CD4-positive, alpha-beta T cell (primary cell): ENCODE measurements around the gene CDC42EP4. TPM values are rescaled to one million over a fixed set of nuclear protein-coding genes. Genes with fewer than 3 reads are reported as not detected.

Experiments
- ATAC-seq: fragments of 200-7000 bp; cut with Tn5 transposase; one replicate; pipeline ENCODE4 v1.10.0; 2022; ENCODE audit warnings: mild to moderate bottlenecking; ENCODE audit not compliant: poor library complexity
- CTCF ChIA-PET: fragments of 350-600 bp; sonication (Branson Sonifier 250); formaldehyde crosslinking; loops from one replicate; lab custom pipeline; 2021; ENCODE audit warnings: antibody characterized with exemption, inconsistent platforms; lab: Charles Lee
- POLR2A ChIA-PET: fragments of 350-600 bp; sonication (Branson Sonifier 250); formaldehyde crosslinking; loops from one replicate; lab custom pipeline; 2021; ENCODE audit warnings: antibody characterized with exemption, inconsistent platforms; lab: Charles Lee
- DNase-seq, 14 experiments: peaks; one replicate each; pipeline ENCODE4 v3.0.0-alpha.2; 2013 to 2020; ENCODE audit warnings: mixed read lengths in 2 of 14
- H3K27ac ChIP-seq, 2 donors: one replicate each; pipeline versions ENCODE4 v1.5.1 to v1.7.0; 2013; ENCODE audit warnings: low read length in 2 of 2, low read depth in 1 of 2, mild to moderate bottlenecking in 1 of 2
- H3K27me3 ChIP-seq, 2 experiments: 1 replicate in 1 of 2; 2 replicates in 1 of 2; pipeline versions ENCODE4 v1.6.1 to v1.7.0; 2013; ENCODE audit warnings: low read length in 2 of 2, control low read depth in 1 of 2, mild to moderate bottlenecking in 1 of 2, moderate library complexity in 1 of 2; ENCODE audit not compliant: insufficient read depth in 2 of 2, control insufficient read depth in 1 of 2
- H3K36me3 ChIP-seq: one replicate; pipeline ENCODE4 v1.6.1; 2013; ENCODE audit warnings: low read length, control low read depth; ENCODE audit not compliant: insufficient read depth
- H3K4me1 ChIP-seq: one replicate; pipeline ENCODE4 v1.6.1; 2013; ENCODE audit warnings: low read length, control low read depth; ENCODE audit not compliant: insufficient read depth
- H3K4me3 ChIP-seq: one replicate; pipeline ENCODE4 v1.5.1; 2013; ENCODE audit warnings: mild to moderate bottlenecking, low read length, moderate library complexity
- H3K9me3 ChIP-seq, 2 experiments: 1 replicate in 1 of 2; 2 replicates in 1 of 2; pipeline versions ENCODE4 v1.6.1 to v1.7.0; 2013; ENCODE audit warnings: low read length in 2 of 2, mild to moderate bottlenecking in 2 of 2, control low read depth in 1 of 2, moderate library complexity in 1 of 2; ENCODE audit not compliant: control insufficient read depth in 1 of 2, insufficient read depth in 1 of 2
- H3K27ac Mint-ChIP-seq: one replicate; pipeline ENCODE4 v1.8.0; 2020; ENCODE audit warnings: mixed read lengths
- H3K27me3 Mint-ChIP-seq: one replicate; pipeline ENCODE4 v1.8.0; 2021; ENCODE audit warnings: mixed read lengths
- H3K36me3 Mint-ChIP-seq: one replicate; pipeline ENCODE4 v1.8.0; 2021; ENCODE audit warnings: low read depth, mixed read lengths
- H3K4me1 Mint-ChIP-seq: one replicate; pipeline ENCODE4 v1.8.0; 2021; ENCODE audit warnings: low read depth, mixed read lengths
- H3K4me3 Mint-ChIP-seq: one replicate; pipeline ENCODE4 v1.8.0; 2020; ENCODE audit warnings: mild to moderate bottlenecking, mixed read lengths
- H3K9me3 Mint-ChIP-seq: one replicate; pipeline ENCODE4 v1.8.0; 2020; ENCODE audit warnings: mixed read lengths
- CTCF ChIP-seq: fragments of 200-600 bp; IDR thresholded peaks from one replicate; pipeline ENCODE4 v1.8.0; 2022; ENCODE audit warnings: antibody characterized with exemption, mild to moderate bottlenecking
- intact Hi-C, 2 experiments: fragments of 100-400 bp; cut with DNase I in 1 of 2; cut with micrococcal nuclease in 1 of 2; formaldehyde crosslinking; loops; one replicate each; pipeline versions ENCODE4 v1.15.1 to v1.9.0; 2023 to 2025; cut with DNase I, micrococcal nuclease
- total RNA-seq, 174 experiments: library from RNA in 2 of 174; stranded (reverse) in 2 of 174; gene quantifications; one replicate each; pipeline ENCODE4 v1.2.3 and lab custom pipeline; 2021 to 2026

CDC42EP4 gene
- total RNA-seq, 2 experiments from 2014 or later: 2.9 to 3.5 TPM

GRCh38 chr17:73283841-73284282 lies 27.9 kb downstream of the CDC42EP4 start:
- DNase-seq (no peak), ATAC-seq (no peak)
- Histone ChIP-seq H3K27me3 (peaks cover 0 to 2% of the 10 kb centered on the region in 2 experiments), H3K9me3 (no peaks in the 10 kb centered on the region), H3K4me1 (no peaks in the 10 kb centered on the region), H3K36me3 (no peaks in the 10 kb centered on the region), H3K27ac (no peak overlapping the region), H3K4me3 (no peak overlapping the region)
- CTCF ChIA-PET: no interaction called here
- TF ChIP-seq CTCF: no peak
- Mint-ChIP-seq H3K9me3 (no peaks in the 10 kb centered on the region), H3K4me3 (no peak overlapping the region), H3K27ac (no peak overlapping the region), H3K4me1 (no peaks in the 10 kb centered on the region), H3K27me3 (no peaks in the 10 kb centered on the region), H3K36me3 (no peaks in the 10 kb centered on the region)
- POLR2A ChIA-PET: no interaction called here
- intact Hi-C loops: no loop called here

- Histone ChIP-seq H3K4me1 (no peaks in the 10 kb centered on the region), H3K27ac (no peak overlapping the region), H3K4me3 (no peak overlapping the region), H3K9me3 (no peaks in the 10 kb centered on the region), H3K27me3 (peaks cover 0 to 2% of the 10 kb centered on the region in 2 experiments), H3K36me3 (no peaks in the 10 kb centered on the region)
- Mint-ChIP-seq H3K27me3 (no peaks in the 10 kb centered on the region), H3K9me3 (no peaks in the 10 kb centered on the region), H3K4me3 (no peak overlapping the region), H3K36me3 (no peaks in the 10 kb centered on the region), H3K4me1 (no peaks in the 10 kb centered on the region), H3K27ac (no peak overlapping the region)
- ATAC-seq (no peak), DNase-seq (no peak)
- intact Hi-C loops: no loop called here
- no peak for TF ChIP-seq CTCF
- CTCF ChIA-PET: no interaction called here
- POLR2A ChIA-PET: no interaction called here
These were observed 28.6 kb downstream of the CDC42EP4 start for GRCh38 chr17:73283250-73283649.

- ChIA-PET CTCF (no interaction called here), POLR2A (no interaction called here)
- Mint-ChIP-seq H3K36me3 (no peaks in the 10 kb centered on the region), H3K27me3 (no peaks in the 10 kb centered on the region), H3K4me3 (no peak overlapping the region), H3K4me1 (no peaks in the 10 kb centered on the region), H3K27ac (no peak overlapping the region), H3K9me3 (no peaks in the 10 kb centered on the region)
- H3K27ac ChIP-seq: no peak overlapping the region
- DNase-seq (no peak), ATAC-seq (no peak)
- H3K4me1 ChIP-seq: no peaks in the 10 kb centered on the region
- H3K27me3 ChIP-seq: peaks cover 0 to 2% of the 10 kb centered on the region in 2 experiments
- intact Hi-C loops: no loop called here
- H3K4me3 ChIP-seq: no peak overlapping the region
- no peaks in the 10 kb centered on the region for H3K9me3 ChIP-seq
- no peak for TF ChIP-seq CTCF
- H3K36me3 ChIP-seq: no peaks in the 10 kb centered on the region
These were observed 29.2 kb downstream of the CDC42EP4 start for GRCh38 chr17:73282629-73283028.
